Ishikawa (cell line): ENCODE results near the gene STC2.

Source experiments
- CEBPB ChIP-seq: IDR thresholded peaks from 2 replicates; pipeline ENCODE4 v1.6.1; 2012
- EP300 ChIP-seq: IDR thresholded peaks from 2 replicates; pipeline ENCODE4 v1.6.1; 2012; ENCODE audit warnings: borderline replicate concordance
- RAD21 ChIP-seq: IDR thresholded peaks from 2 replicates; pipeline ENCODE4 v1.6.1; 2012; ENCODE audit warnings: low read depth
- TAF1 ChIP-seq: IDR thresholded peaks from 2 replicates; pipeline ENCODE4 v1.6.1; 2012; ENCODE audit warnings: low read depth, mild to moderate bottlenecking
- TCF12 ChIP-seq: IDR thresholded peaks from 2 replicates; pipeline ENCODE4 v1.6.1; 2012; ENCODE audit warnings: low read depth
- TF ChIP-seq, protein P1 (sequence below): IDR thresholded peaks from 2 replicates; pipeline ENCODE4 v1.6.1; 2012; ENCODE audit warnings: low read depth, mild to moderate bottlenecking
- TF ChIP-seq, protein P2 (sequence below): IDR thresholded peaks from 2 replicates; pipeline ENCODE4 v1.6.1; 2012

DNA sequence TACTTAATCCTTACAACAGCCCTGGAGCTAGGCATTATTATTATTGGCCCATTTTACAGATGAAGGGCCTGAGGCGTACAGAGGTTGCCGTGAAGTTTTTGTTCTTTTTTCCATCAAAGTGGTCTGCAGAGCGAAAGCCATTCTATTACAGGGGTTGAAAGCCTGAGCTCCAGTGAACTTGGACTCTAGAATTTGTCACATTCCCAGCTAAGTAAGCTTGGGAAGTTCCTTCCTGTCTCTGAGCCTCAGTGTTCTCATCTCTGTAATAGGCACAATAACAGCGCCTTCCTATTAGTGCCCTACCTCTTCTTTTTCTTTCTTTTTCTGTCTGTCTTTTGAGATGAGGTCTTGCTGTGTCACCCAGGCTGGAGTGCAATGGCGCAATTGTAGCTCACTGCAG, 49.0 kb downstream of the STC2 start:
- TF ChIP-seq EP300 (no peak), TCF12 (no peak), RAD21 (no peak), TAF1 (no peak), CEBPB (no peak)
- TF ChIP-seq, protein P1, sequence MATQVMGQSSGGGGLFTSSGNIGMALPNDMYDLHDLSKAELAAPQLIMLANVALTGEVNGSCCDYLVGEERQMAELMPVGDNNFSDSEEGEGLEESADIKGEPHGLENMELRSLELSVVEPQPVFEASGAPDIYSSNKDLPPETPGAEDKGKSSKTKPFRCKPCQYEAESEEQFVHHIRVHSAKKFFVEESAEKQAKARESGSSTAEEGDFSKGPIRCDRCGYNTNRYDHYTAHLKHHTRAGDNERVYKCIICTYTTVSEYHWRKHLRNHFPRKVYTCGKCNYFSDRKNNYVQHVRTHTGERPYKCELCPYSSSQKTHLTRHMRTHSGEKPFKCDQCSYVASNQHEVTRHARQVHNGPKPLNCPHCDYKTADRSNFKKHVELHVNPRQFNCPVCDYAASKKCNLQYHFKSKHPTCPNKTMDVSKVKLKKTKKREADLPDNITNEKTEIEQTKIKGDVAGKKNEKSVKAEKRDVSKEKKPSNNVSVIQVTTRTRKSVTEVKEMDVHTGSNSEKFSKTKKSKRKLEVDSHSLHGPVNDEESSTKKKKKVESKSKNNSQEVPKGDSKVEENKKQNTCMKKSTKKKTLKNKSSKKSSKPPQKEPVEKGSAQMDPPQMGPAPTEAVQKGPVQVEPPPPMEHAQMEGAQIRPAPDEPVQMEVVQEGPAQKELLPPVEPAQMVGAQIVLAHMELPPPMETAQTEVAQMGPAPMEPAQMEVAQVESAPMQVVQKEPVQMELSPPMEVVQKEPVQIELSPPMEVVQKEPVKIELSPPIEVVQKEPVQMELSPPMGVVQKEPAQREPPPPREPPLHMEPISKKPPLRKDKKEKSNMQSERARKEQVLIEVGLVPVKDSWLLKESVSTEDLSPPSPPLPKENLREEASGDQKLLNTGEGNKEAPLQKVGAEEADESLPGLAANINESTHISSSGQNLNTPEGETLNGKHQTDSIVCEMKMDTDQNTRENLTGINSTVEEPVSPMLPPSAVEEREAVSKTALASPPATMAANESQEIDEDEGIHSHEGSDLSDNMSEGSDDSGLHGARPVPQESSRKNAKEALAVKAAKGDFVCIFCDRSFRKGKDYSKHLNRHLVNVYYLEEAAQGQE, result no peak
- TF ChIP-seq, protein P2, sequence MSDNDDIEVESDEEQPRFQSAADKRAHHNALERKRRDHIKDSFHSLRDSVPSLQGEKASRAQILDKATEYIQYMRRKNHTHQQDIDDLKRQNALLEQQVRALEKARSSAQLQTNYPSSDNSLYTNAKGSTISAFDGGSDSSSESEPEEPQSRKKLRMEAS, result no peak
